Trophoblast cell (in vitro differentiated cells and primary cell): ENCODE results near the gene FAM168A.

Source experiments
- DNase-seq, 2 donors: peaks; one replicate each; pipeline ENCODE4 v3.0.0-alpha.2; 2016
- H2AFZ ChIP-seq: 2 replicates; pipeline ENCODE4 v1.6.1; 2013; ENCODE audit warnings: low read length, moderate library complexity, mild to moderate bottlenecking; ENCODE audit not compliant: insufficient read depth, poor library complexity
- H2AK5ac ChIP-seq: 2 replicates; pipeline ENCODE4 v1.6.1; 2013; ENCODE audit warnings: mild to moderate bottlenecking, low read length
- H2BK120ac ChIP-seq: 2 replicates; pipeline ENCODE4 v1.6.1; 2013; ENCODE audit warnings: low read length, mild to moderate bottlenecking, moderate library complexity; ENCODE audit not compliant: insufficient read depth, poor library complexity
- H2BK12ac ChIP-seq: 2 replicates; pipeline ENCODE4 v1.6.1; 2013; ENCODE audit warnings: mild to moderate bottlenecking, low read length, moderate library complexity
- H2BK5ac ChIP-seq: 2 replicates; pipeline ENCODE4 v1.6.1; 2013; ENCODE audit warnings: low read length, low read depth, moderate library complexity, mild to moderate bottlenecking; ENCODE audit not compliant: poor library complexity
- H3K14ac ChIP-seq: 2 replicates; pipeline ENCODE4 v1.6.1; 2013; ENCODE audit warnings: mild to moderate bottlenecking, low read length
- H3K18ac ChIP-seq: 2 replicates; pipeline ENCODE4 v1.6.1; 2013; ENCODE audit warnings: mild to moderate bottlenecking, low read length
- H3K23ac ChIP-seq: 2 replicates; pipeline ENCODE4 v1.6.1; 2013; ENCODE audit warnings: low read length
- H3K27ac ChIP-seq: 2 replicates; pipeline ENCODE4 v1.5.1; 2013; ENCODE audit warnings: low read depth, mild to moderate bottlenecking, inconsistent platforms, low read length, moderate library complexity
- H3K27me3 ChIP-seq: 2 replicates; pipeline ENCODE4 v1.6.1; 2013; ENCODE audit warnings: inconsistent platforms, mild to moderate bottlenecking, low read length, moderate library complexity; ENCODE audit not compliant: insufficient read depth
- H3K36me3 ChIP-seq, 2 experiments: 1 replicate in 1 of 2; 2 replicates in 1 of 2; pipeline ENCODE4 v1.6.1; 2013; ENCODE audit warnings: low read length in 2 of 2, mild to moderate bottlenecking in 2 of 2, moderate library complexity in 1 of 2; ENCODE audit not compliant: insufficient read depth in 2 of 2, control insufficient read depth in 1 of 2
- H3K4ac ChIP-seq: 2 replicates; pipeline ENCODE4 v1.6.1; 2013; ENCODE audit warnings: low read depth, mild to moderate bottlenecking, low read length, moderate library complexity
- H3K4me1 ChIP-seq, 2 experiments: 1 replicate in 1 of 2; 2 replicates in 1 of 2; pipeline ENCODE4 v1.6.1; 2013; ENCODE audit warnings: low read length in 2 of 2, mild to moderate bottlenecking in 2 of 2, moderate library complexity in 1 of 2; ENCODE audit not compliant: insufficient read depth in 2 of 2, control insufficient read depth in 1 of 2
- H3K4me2 ChIP-seq: 2 replicates; pipeline ENCODE4 v1.6.1; 2013; ENCODE audit warnings: inconsistent platforms, mild to moderate bottlenecking, low read length, moderate library complexity
- H3K4me3 ChIP-seq: 2 replicates; pipeline ENCODE4 v1.5.1; 2013; ENCODE audit warnings: mild to moderate bottlenecking, low read depth, low read length, inconsistent platforms
- H3K79me1 ChIP-seq: one replicate; pipeline ENCODE4 v1.6.1; 2013; ENCODE audit warnings: low read length
- H3K79me2 ChIP-seq: 2 replicates; pipeline ENCODE4 v1.6.1; 2013; ENCODE audit warnings: low read length, mild to moderate bottlenecking; ENCODE audit not compliant: control insufficient read depth, insufficient read depth, poor library complexity
- H3K9ac ChIP-seq: 2 replicates; pipeline ENCODE4 v1.6.1; 2013; ENCODE audit warnings: mild to moderate bottlenecking, low read length
- H3K9me3 ChIP-seq: 2 replicates; pipeline ENCODE4 v1.6.1; 2013; ENCODE audit warnings: low read depth, mild to moderate bottlenecking, control low read depth, inconsistent platforms, low read length; ENCODE audit not compliant: insufficient read depth
- H4K12ac ChIP-seq: 2 replicates; pipeline ENCODE4 v1.6.1; 2013; ENCODE audit warnings: low read depth, mild to moderate bottlenecking, low read length, moderate library complexity
- H4K8ac ChIP-seq: 2 replicates; pipeline ENCODE4 v1.6.1; 2013; ENCODE audit warnings: low read depth, mild to moderate bottlenecking, low read length, moderate library complexity
- H4K91ac ChIP-seq: one replicate; pipeline ENCODE4 v1.6.1; 2013; ENCODE audit warnings: low read depth, mild to moderate bottlenecking, low read length, moderate library complexity
- WGBS: extraction: QIAGEN DNeasy Blood & Tissue Kit; methylation state at CpG from one replicate; pipeline ENCODE4 v1.1.7; 2013; ENCODE audit warnings: missing lambda C conversion rate; ENCODE audit not compliant: insufficient read length, insufficient coverage; ENCODE audit errors: extremely low coverage; 5-methylcytosine and 5-hydroxymethylcytosine counted together

Gene FAM168A

DNA sequence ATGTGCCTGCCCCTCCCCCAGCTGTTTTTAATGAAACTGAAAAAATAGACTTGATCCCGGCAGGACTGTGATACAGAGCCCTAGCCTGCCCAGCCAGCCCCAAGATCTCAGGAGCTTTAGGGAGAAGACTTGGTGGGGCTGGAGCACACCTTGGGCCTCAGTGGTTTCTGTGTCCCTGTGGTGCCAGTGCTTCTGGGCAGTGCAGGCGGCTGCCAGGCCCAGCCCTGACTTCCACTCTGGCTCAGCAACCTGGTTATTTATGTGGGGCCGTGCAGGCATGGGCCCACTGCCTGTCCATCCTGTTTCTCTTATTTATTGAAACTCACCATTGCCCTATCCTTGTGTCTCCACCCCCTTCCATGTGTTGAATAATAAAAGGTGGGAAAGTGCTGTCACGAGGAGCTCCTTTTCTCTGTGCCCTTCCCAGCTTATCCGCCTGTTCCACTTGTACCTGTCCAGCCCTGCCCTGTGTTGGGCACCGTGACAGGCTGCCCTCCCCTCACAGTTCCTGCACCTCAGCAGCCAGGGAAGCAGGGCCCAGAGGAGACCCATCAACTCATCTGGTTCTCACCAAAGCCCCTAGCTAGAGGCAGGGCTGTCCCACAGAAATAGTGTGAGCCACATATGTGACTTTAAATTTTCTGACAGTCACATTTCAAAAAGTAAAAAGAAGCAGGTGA, 201.5 kb downstream of the FAM168A start:
- Histone ChIP-seq H2BK12ac (no peak overlapping the region), H3K36me3 (peaks cover 28 to 34% of the 10 kb centered on the region in 2 experiments), H3K18ac (no peak overlapping the region), H3K27me3 (no peaks in the 10 kb centered on the region), H4K91ac (no peak overlapping the region), H3K27ac (no peak overlapping the region), H4K8ac (no peak overlapping the region), H3K4me3 (no peak overlapping the region), H4K12ac (no peak overlapping the region), H2AFZ (no peak overlapping the region), H2BK120ac (no peak overlapping the region), H3K9me3 (peaks cover 5% of the 10 kb centered on the region), H3K9ac (no peak overlapping the region), H3K14ac (no peak overlapping the region), H3K4me1 (peaks cover 1 to 9% of the 10 kb centered on the region in 2 experiments), H3K79me1 (peaks cover 1% of the 10 kb centered on the region), H3K23ac (no peak overlapping the region), H3K4me2 (no peak overlapping the region), H3K79me2 (no peaks in the 10 kb centered on the region), H3K4ac (no peak overlapping the region), H2AK5ac (no peak overlapping the region), H2BK5ac (no peak overlapping the region)
- no peak for DNase-seq
- no CpG with 5 or more reads among the region's 6 CpGs for WGBS

- peaks cover 5% of the 10 kb centered on the region for H3K9me3 ChIP-seq
- H3K27ac ChIP-seq: no peak overlapping the region
- no peak overlapping the region for H3K4me3 ChIP-seq
- no CpG with 5 or more reads among the region's 22 CpGs for WGBS
- H3K4me2 ChIP-seq: no peak overlapping the region
- peaks cover 0 to 6% of the 10 kb centered on the region in 2 experiments for H3K4me1 ChIP-seq
- no peak overlapping the region for H3K9ac ChIP-seq
- no peak overlapping the region for H3K14ac ChIP-seq
- H3K4ac ChIP-seq: no peak overlapping the region
- no peak overlapping the region for H4K8ac ChIP-seq
- no peak overlapping the region for H2AK5ac ChIP-seq
- no peak overlapping the region for H2AFZ ChIP-seq
- H3K79me2 ChIP-seq: no peaks in the 10 kb centered on the region
- no peak overlapping the region for H2BK5ac ChIP-seq
- H2BK12ac ChIP-seq: no peak overlapping the region
- peaks cover 31 to 39% of the 10 kb centered on the region in 2 experiments for H3K36me3 ChIP-seq
- no peak overlapping the region for H3K23ac ChIP-seq
- no peak for DNase-seq
- no peaks in the 10 kb centered on the region for H3K79me1 ChIP-seq
- H3K18ac ChIP-seq: no peak overlapping the region
- H4K12ac ChIP-seq: no peak overlapping the region
- no peak overlapping the region for H4K91ac ChIP-seq
- no peaks in the 10 kb centered on the region for H3K27me3 ChIP-seq
- H2BK120ac ChIP-seq: no peak overlapping the region
These were observed 202.4 kb downstream of the FAM168A start for GRCh38 chr11:73395297-73396208.

DNA sequence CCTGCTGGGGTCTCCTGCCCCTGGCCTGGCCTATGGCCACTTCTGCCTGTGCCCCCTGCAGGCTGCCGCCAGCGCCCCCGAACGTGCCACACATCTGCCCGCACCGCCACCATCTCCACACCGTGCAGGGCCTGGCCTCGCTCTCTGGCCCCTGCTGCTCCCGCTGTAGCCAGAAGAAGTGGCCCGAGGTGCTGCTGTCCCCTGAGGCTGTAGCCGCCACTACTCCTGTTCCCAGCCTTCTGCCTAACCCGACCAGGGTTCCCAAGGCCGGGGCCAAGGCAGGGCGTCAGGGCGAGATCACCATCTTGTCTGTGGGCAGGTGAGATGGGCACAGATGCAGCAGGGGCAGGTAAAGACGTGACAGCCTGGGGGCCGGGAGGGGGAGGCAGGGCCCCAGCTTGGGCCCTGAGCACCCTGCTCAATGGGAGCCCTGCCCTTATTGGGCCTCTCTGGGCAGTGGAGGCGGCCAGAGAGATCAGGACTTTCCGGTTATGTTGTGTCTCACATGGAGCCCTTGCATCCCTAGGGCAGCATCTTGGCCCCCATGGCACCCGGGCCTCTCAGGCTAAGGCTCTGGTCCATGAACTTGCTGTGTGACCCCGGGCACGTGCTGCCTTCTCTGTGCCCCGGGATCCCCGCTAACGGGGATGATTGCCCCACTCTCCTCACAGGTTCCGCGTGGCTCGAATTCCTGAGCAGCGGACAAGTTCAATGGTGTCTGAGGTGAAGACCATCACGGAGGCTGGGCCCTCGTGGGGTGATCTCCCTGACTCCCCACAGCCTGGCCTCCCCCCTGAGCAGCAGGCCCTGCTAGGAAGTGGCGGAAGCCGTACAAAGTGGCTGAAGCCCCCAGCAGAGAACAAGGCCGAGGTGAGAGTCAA, 203.3 kb downstream of the FAM168A start:
- Histone ChIP-seq H3K27me3 (no peaks in the 10 kb centered on the region), H3K79me1 (no peaks in the 10 kb centered on the region), H2AK5ac (no peak overlapping the region)

More for the DNA sequence above, 203.3 kb downstream of the FAM168A start:
- Histone ChIP-seq H3K79me2 (no peaks in the 10 kb centered on the region), H2AFZ (no peak overlapping the region), H3K4me2 (no peak overlapping the region), H2BK5ac (no peak overlapping the region), H3K18ac (no peak overlapping the region), H3K23ac (no peak overlapping the region), H3K27ac (no peak overlapping the region), H2BK12ac (no peak overlapping the region), H3K4me1 (peaks cover 0 to 6% of the 10 kb centered on the region in 2 experiments), H2BK120ac (no peak overlapping the region), H3K9ac (no peak overlapping the region), H4K8ac (no peak overlapping the region), H3K14ac (no peak overlapping the region), H3K4ac (no peak overlapping the region), H4K12ac (no peak overlapping the region), H3K9me3 (peaks cover 5% of the 10 kb centered on the region), H3K36me3 (peaks cover 29 to 39% of the 10 kb centered on the region in 2 experiments), H3K4me3 (no peak overlapping the region), H4K91ac (no peak overlapping the region)
- no CpG with 5 or more reads among the region's 34 CpGs for WGBS
- peak; percentile 77 to 80 for DNase-seq
